AG09309 (cell line): ENCODE measurements around the gene RAPGEF1.
A peak's percentile ranks its signal among the peaks of the same experiment; 100 is the strongest.

Experiments
- DNase-seq: peaks from one replicate; pipeline ENCODE4 v3.0.0-alpha.2; 2010; ENCODE audit warnings: low read depth
- H3K4me3 ChIP-seq: 2 replicates; pipeline ENCODE4 v1.5.1; 2011; ENCODE audit warnings: mild to moderate bottlenecking, low read depth, low read length, moderate library complexity; ENCODE audit not compliant: control insufficient read depth
- CTCF ChIP-seq: IDR thresholded peaks from 2 replicates; pipeline ENCODE4 v1.5.1; 2011; ENCODE audit warnings: mild to moderate bottlenecking, low read depth, low read length, inconsistent platforms; ENCODE audit not compliant: insufficient read depth, control insufficient read depth; ENCODE audit errors: missing control alignments

The RAPGEF1 gene

GRCh38 chr9:131642496-131643083 is 97.3 kb downstream of the RAPGEF1 start:
- no peak for TF ChIP-seq CTCF
- no peak overlapping the region for H3K4me3 ChIP-seq
- DNase-seq, result no peak

GRCh38 chr9:131641618-131642495 is 98.0 kb downstream of the RAPGEF1 start:
- DNase-seq, result peak; percentile 56
- peak; percentile 45 for TF ChIP-seq CTCF
- no peak overlapping the region for H3K4me3 ChIP-seq

GRCh38 chr9:131640438-131641137 is 99.3 kb downstream of the RAPGEF1 start:
- DNase-seq, result no peak
- no peak overlapping the region for H3K4me3 ChIP-seq
- no peak for TF ChIP-seq CTCF

GRCh38 chr9:131639769-131640437 is 100.0 kb downstream of the RAPGEF1 start:
- no peak for TF ChIP-seq CTCF
- no peak overlapping the region for H3K4me3 ChIP-seq
- no peak for DNase-seq

- H3K4me3 ChIP-seq, result no peak overlapping the region
- DNase-seq, result no peak
These were observed 103.3 kb downstream of the RAPGEF1 start for GRCh38 chr9:131636593-131636992.

More at GRCh38 chr9:131636593-131636992, 103.3 kb downstream of the RAPGEF1 start:
- no peak for TF ChIP-seq CTCF
